GM12878 (cell line): ENCODE measurements around the gene MLN. TPM values are rescaled to one million over a fixed set of nuclear protein-coding genes. Genes with fewer than 3 reads are reported as not detected.

Source experiments
- ATAC-seq: fragments of 200-7000 bp; cut with Tn5 transposase; 3 replicates; pipeline ENCODE4 v1.9.1; 2020; ENCODE audit warnings: mild to moderate bottlenecking, moderate library complexity
- BruUV-seq: library from RNA; stranded (reverse); fragments of 400-500 nt; replicated peaks from 2 replicates; lab custom pipeline; 2021; lab: Mats Ljungman, UMichigan
- CTCF ChIA-PET: fragments of 300-600 bp; sonication (Branson Sonifier 250); formaldehyde crosslinking; extraction: SDS; loops from one replicate; lab custom pipeline; 2021; ENCODE audit warnings: inconsistent platforms; lab: Yijun Ruan, JAX
- POLR2A ChIA-PET: fragments of 350-600 bp; formaldehyde crosslinking; extraction: SDS; loops from one replicate; lab custom pipeline; 2021; ENCODE audit warnings: inconsistent platforms; lab: Charles Lee
- RAD21 ChIA-PET: fragments of 300-600 bp; sonication (Branson Sonifier 250); formaldehyde crosslinking; loops from one replicate; lab custom pipeline; 2023; ENCODE audit warnings: antibody characterized with exemption; ENCODE audit not compliant: unreplicated experiment; lab: Charles Lee
- SMC1A ChIA-PET: fragments of 300-600 bp; sonication (Branson Sonifier 250); formaldehyde crosslinking; loops from one replicate; lab custom pipeline; 2023; ENCODE audit not compliant: unreplicated experiment, uncharacterized antibody; lab: Charles Lee
- DNase-seq: peaks from one replicate; pipeline ENCODE4 v3.0.0-alpha.2; 2011; ENCODE audit warnings: low read depth, low spot score
- FAIRE-seq: peaks from 3 replicates; lab custom pipeline; 2011; peaks lifted over from hg19 to GRCh38; lab: Jason Lieb, UNC
- H2AFZ ChIP-seq: 2 replicates; pipeline ENCODE4 v1.6.0; 2011; ENCODE audit warnings: low read depth, low read length, control low read depth; ENCODE audit not compliant: control insufficient read depth
- H3K27ac ChIP-seq: 2 replicates; pipeline ENCODE4 v1.5.1; 2011; ENCODE audit warnings: control low read depth; ENCODE audit not compliant: control insufficient read depth, insufficient read depth
- H3K27me3 ChIP-seq, 2 experiments: replicated peaks in 1 of 2; 2 replicates each; pipeline versions ENCODE4 v1.6.0 to v1.6.1; 2011; ENCODE audit warnings: low read length in 1 of 2; ENCODE audit not compliant: control insufficient read depth in 2 of 2, insufficient read depth in 2 of 2
- H3K36me3 ChIP-seq, 2 experiments: 2 replicates each; pipeline ENCODE4 v1.5.1; 2011; ENCODE audit warnings: low read length in 1 of 2; ENCODE audit not compliant: control insufficient read depth in 2 of 2, insufficient read depth in 2 of 2
- H3K4me1 ChIP-seq: 2 replicates; pipeline ENCODE4 v1.6.1; 2011; ENCODE audit warnings: mild to moderate bottlenecking, low read length, moderate library complexity, mixed read lengths; ENCODE audit not compliant: control insufficient read depth, insufficient read depth
- H3K4me2 ChIP-seq: 2 replicates; pipeline ENCODE4 v1.6.0; 2011; ENCODE audit warnings: control low read depth; ENCODE audit not compliant: control insufficient read depth, insufficient read depth
- H3K4me3 ChIP-seq: fragments of 200-600 bp; sonication (generic); 2 replicates; pipeline ENCODE4 v1.5.1; 2016
- H3K79me2 ChIP-seq: 2 replicates; pipeline ENCODE4 v1.6.0; 2011; ENCODE audit warnings: low read length; ENCODE audit not compliant: control insufficient read depth, insufficient read depth
- H3K9ac ChIP-seq: 2 replicates; pipeline ENCODE4 v1.8.0; 2011; ENCODE audit warnings: low read length, control low read depth, mixed read lengths; ENCODE audit not compliant: control insufficient read depth, insufficient read depth
- H3K9me3 ChIP-seq: replicated peaks from 3 replicates; pipeline ENCODE4 v1.5.1; 2011; ENCODE audit warnings: mild to moderate bottlenecking, low read length; ENCODE audit not compliant: control insufficient read depth, insufficient read depth
- H4K20me1 ChIP-seq: 2 replicates; pipeline ENCODE4 v1.6.0; 2011; ENCODE audit not compliant: control insufficient read depth, insufficient read depth
- BCL3 ChIP-seq: IDR thresholded peaks from 2 replicates; pipeline ENCODE4 v1.6.1; 2011; ENCODE audit warnings: borderline replicate concordance, low read depth, mild to moderate bottlenecking, moderate library complexity, low read length; ENCODE audit not compliant: insufficient read depth, poor library complexity, severe bottlenecking
- ELK1 ChIP-seq: IDR thresholded peaks from 2 replicates; pipeline ENCODE4 v1.6.1; 2012; ENCODE audit warnings: low read depth, low read length, improper control_type of control experiment
- POLR2A ChIP-seq: IDR thresholded peaks from 2 replicates; pipeline ENCODE4 v1.6.1; 2011; ENCODE audit warnings: low read depth, mild to moderate bottlenecking, low read length
- POLR2AphosphoS5 ChIP-seq: IDR thresholded peaks from 2 replicates; pipeline ENCODE4 v1.6.1; 2011; ENCODE audit warnings: mild to moderate bottlenecking, low read length, inconsistent platforms
- SREBF1 ChIP-seq: IDR thresholded peaks from 2 replicates; pipeline ENCODE4 v1.6.1; 2012; ENCODE audit warnings: mild to moderate bottlenecking, low read length
- WGBS: methylation state at CpG from one replicate; pipeline ENCODE4 v1.1.6; 2016; ENCODE audit warnings: low lambda C conversion rate; ENCODE audit not compliant: insufficient replicate concordance, insufficient coverage; ENCODE audit errors: missing lambda C conversion rate; 5-methylcytosine and 5-hydroxymethylcytosine counted together
- in situ Hi-C: fragments of 300-500 bp; cut with MboI; formaldehyde crosslinking; loops from 9 replicates; pipeline ENCODE4 v1.14.3; 2018; ENCODE audit warnings: mixed read lengths
- intact Hi-C: fragments of 100-400 bp; cut with micrococcal nuclease; formaldehyde crosslinking; loops from one replicate; pipeline ENCODE4 v1.14.2; 2022; ENCODE audit not compliant: unreplicated experiment
- polyA plus RNA-seq, 11 experiments: library from polyadenylated mRNA; depleted of rRNA in 4 of 11; unstranded in 6 of 11; stranded (reverse) in 5 of 11; fragments of >200 nt; fragmentation: Nextera tagmentation in 4 of 11; fragmentation: Illumina TruSeq in 1 of 11; extraction: Ambion mirVana in 4 of 11; extraction: Trizol in 1 of 11; gene quantifications; 1 replicate in 1 of 11; 2 replicates in 10 of 11; pipeline versions ENCODE4 v1.2.1 to v1.2.3, GENCODE V29; 2011 to 2016; ENCODE audit warnings: inconsistent platforms in 2 of 11, missing spikeins in 2 of 11, low read depth in 1 of 11
- total RNA-seq, 4 experiments: library from RNA; depleted of rRNA in 3 of 4; stranded (reverse); fragments of >200 nt in 3 of 4; fragmentation: Illumina TruSeq in 1 of 4; extraction: Trizol in 1 of 4; gene quantifications; 2 replicates each; pipeline versions ENCODE4 v1.2.1 to v1.2.3, GENCODE V29; 2013 to 2021

MLN gene
- total and polyA plus RNA-seq, 10 of the 15 experiments (the other 5 are each of a cell fraction or from before 2014, with no cell fraction given), result not detected

DNA sequence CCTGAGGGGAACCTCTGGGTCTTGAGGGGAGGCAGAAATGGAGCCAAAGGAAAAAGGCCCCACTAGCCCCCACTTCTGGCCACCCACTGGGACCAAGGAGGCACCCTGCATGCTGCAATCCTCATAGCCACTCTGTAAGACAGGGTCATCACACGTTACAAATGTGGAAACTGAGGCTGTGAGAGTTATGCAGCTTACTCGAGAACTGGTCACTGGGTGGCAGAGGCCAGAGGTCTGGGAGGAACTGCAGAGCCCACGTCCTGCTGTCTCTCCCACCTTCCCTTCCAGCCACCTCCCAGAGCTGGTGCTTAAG lies 33.0 kb downstream of the MLN start:
- DNase-seq (no peak), ATAC-seq (no peak), FAIRE-seq (no peak)
- in situ Hi-C loops (no loop called here), intact Hi-C loops (loop anchor here (1.0 kb wide), 2 partner anchors 257 to 384 kb away; no protein-coding TSS in a partner anchor)
- H3K27ac ChIP-seq, result no peak overlapping the region
- no peak overlapping the region for H3K4me2 ChIP-seq
- WGBS, result 46% methylated on average over 3 of the region's 3 CpGs
- no peak overlapping the region for H3K4me3 ChIP-seq
- H4K20me1 ChIP-seq, result no peaks in the 10 kb centered on the region
- no peaks in the 10 kb centered on the region for H3K79me2 ChIP-seq
- SMC1A ChIA-PET, result interaction anchor here (1.0 to 2.6 kb wide), 4 partner anchors 17 to 257 kb away, joined by 3 to 9 read pairs (median 4); partner anchors contain the start of gene UQCC2
- no peaks in the 10 kb centered on the region; a peak in 1 of 4 replicates for H3K27me3 ChIP-seq
- no peaks in the 10 kb centered on the region; the same call in 1 of the 2 replicates for H3K4me1 ChIP-seq
- H2AFZ ChIP-seq, result no peak overlapping the region
- POLR2A ChIA-PET, result interaction anchor here (1.4 kb wide), 1 partner anchor 257 kb away, joined by 3 read pairs; no protein-coding TSS in a partner anchor
- TF ChIP-seq BCL3 (peak; percentile 4), SREBF1 (no peak), ELK1 (no peak), POLR2A (peak; percentile 36; the same call in 1 of the 2 replicates), POLR2AphosphoS5 (peak; percentile 40; the same call in 1 of the 2 replicates)
- peaks cover under 1 to 2% of the 10 kb centered on the region in 2 experiments; a peak in 3 of 4 replicates for H3K36me3 ChIP-seq
- RAD21 ChIA-PET, result interaction anchor here (1.0 to 4.6 kb wide), 6 partner anchors 16 to 385 kb away, joined by 3 to 25 read pairs (median 5); partner anchors contain the start of gene UQCC2
- no TSS peak for BruUV-seq
- H3K9me3 ChIP-seq, result no peaks in the 10 kb centered on the region
- CTCF ChIA-PET, result interaction anchor here (0.5 to 5.9 kb wide), 17 partner anchors 9 to 384 kb away, joined by 3 to 40 read pairs (median 6); no protein-coding TSS in a partner anchor
- no peak overlapping the region for H3K9ac ChIP-seq
